HEK293 (cell line): ENCODE measurements around the gene PCDH9.

Experiments
- CTCF ChIP-seq: fragments of 450-650 bp; formaldehyde crosslinking; IDR thresholded peaks from 2 replicates; pipeline ENCODE4 v1.5.1; 2016; ENCODE audit warnings: missing biosample characterization, missing genetic modification characterization
- TF ChIP-seq, protein P1 (sequence below): fragments of 450-650 bp; formaldehyde crosslinking; IDR thresholded peaks from 2 replicates; pipeline ENCODE4 v1.5.1; 2016; ENCODE audit warnings: missing biosample characterization, missing genetic modification characterization

DNA sequence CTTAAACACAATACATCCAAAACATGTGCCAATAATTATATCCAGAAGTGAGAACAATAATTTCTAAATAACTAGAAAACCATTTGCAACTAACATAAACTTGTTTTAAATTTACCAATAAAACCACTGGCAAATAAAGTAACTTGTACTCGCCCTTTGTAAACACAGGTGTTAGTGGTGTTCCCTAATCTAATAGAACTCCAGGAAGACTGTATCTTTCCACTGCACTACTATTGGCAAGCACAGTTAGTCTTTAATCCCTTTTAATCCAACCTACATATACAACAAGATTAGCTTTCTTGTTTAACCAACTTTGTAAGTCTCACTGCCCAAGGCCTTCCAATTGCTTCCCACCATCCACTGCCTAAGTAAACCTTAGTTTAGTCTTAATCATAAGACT lies 79.5 kb downstream of the PCDH9 start:
- TF ChIP-seq, protein P1, sequence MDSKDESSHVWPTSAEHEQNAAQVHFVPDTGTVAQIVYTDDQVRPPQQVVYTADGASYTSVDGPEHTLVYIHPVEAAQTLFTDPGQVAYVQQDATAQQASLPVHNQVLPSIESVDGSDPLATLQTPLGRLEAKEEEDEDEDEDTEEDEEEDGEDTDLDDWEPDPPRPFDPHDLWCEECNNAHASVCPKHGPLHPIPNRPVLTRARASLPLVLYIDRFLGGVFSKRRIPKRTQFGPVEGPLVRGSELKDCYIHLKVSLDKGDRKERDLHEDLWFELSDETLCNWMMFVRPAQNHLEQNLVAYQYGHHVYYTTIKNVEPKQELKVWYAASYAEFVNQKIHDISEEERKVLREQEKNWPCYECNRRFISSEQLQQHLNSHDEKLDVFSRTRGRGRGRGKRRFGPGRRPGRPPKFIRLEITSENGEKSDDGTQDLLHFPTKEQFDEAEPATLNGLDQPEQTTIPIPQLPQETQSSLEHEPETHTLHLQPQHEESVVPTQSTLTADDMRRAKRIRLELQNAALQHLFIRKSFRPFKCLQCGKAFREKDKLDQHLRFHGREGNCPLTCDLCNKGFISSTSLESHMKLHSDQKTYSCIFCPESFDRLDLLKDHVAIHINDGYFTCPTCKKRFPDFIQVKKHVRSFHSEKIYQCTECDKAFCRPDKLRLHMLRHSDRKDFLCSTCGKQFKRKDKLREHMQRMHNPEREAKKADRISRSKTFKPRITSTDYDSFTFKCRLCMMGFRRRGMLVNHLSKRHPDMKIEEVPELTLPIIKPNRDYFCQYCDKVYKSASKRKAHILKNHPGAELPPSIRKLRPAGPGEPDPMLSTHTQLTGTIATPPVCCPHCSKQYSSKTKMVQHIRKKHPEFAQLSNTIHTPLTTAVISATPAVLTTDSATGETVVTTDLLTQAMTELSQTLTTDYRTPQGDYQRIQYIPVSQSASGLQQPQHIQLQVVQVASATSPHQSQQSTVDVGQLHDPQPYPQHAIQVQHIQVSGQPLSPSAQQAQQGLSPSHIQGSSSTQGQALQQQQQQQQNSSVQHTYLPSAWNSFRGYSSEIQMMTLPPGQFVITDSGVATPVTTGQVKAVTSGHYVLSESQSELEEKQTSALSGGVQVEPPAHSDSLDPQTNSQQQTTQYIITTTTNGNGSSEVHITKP, result no peak
- no peak for TF ChIP-seq CTCF (tag by site-specific recombination)
